ENCODE measurements around the gene ARAP3. TPM values are rescaled to one million over a fixed set of nuclear protein-coding genes. Genes with fewer than 3 reads are reported as not detected.
A peak's percentile ranks its signal among the peaks of the same experiment; 100 is the strongest.

The ARAP3 gene
- total RNA-seq, 1 donor from 2014 or later: 5.2 TPM

DNA sequence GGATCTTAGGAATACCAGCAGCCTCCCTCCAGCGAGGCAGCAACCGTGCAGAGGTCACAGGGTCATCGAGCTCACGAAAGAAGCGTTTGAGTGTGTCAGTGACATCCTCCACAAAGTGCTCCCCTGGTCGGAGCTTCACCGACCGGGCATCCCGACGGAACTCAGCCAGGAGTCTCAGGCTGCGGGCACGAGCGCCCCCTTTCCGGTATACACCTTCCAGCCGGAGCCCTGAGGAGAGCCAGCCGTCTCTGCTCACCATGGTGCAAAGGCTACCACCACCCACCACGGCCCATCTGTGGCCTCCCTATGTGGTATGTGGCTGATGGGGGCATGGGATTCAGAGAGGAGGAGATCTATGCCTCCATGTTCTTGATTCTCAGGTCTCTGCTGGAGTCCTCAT lies 20.0 kb downstream of the ARAP3 start:
- Histone ChIP-seq H3K9me3 (ENCODE audit: control insufficient read depth in 3 of 3, low read length in 3 of 3) (no peaks in the 10 kb centered on the region), H3K36me3 (ENCODE audit: control insufficient read depth in 3 of 3, insufficient read depth in 3 of 3, low read length in 3 of 3) (peaks cover 0 to 4% (median 2%) of the 10 kb centered on the region in 3 donors), H3K27me3 (ENCODE audit: control insufficient read depth in 3 of 3, insufficient read depth in 3 of 3, low read length in 3 of 3) (no peaks in the 10 kb centered on the region), H3K4me3 (ENCODE audit: low read length in 3 of 3) (no peak overlapping the region), H3K9ac (ENCODE audit: low read depth in 1 of 3, low read length in 3 of 3) (no peak overlapping the region), H3K4me1 (ENCODE audit: control insufficient read depth in 3 of 3, insufficient read depth in 3 of 3, low read length in 3 of 3) (no peaks in the 10 kb centered on the region), H3K27ac (ENCODE audit: low read depth, low read length) (no peak overlapping the region)

GRCh38 chr5:141657937-141658545 lies 24.0 kb downstream of the ARAP3 start:
- no peaks in the 10 kb centered on the region for H3K4me1 ChIP-seq (ENCODE audit: control insufficient read depth in 3 of 3, insufficient read depth in 3 of 3, low read length in 3 of 3)
- no peak overlapping the region for H3K4me3 ChIP-seq (ENCODE audit: low read length in 3 of 3)
- no peak overlapping the region for H3K27ac ChIP-seq (ENCODE audit: low read depth, low read length)
- no peaks in the 10 kb centered on the region for H3K9me3 ChIP-seq (ENCODE audit: control insufficient read depth in 3 of 3, low read length in 3 of 3)
- H3K27me3 ChIP-seq (ENCODE audit: control insufficient read depth in 3 of 3, insufficient read depth in 3 of 3, low read length in 3 of 3): no peaks in the 10 kb centered on the region
- peaks cover 0 to 10% (median 6%) of the 10 kb centered on the region in 3 donors for H3K36me3 ChIP-seq (ENCODE audit: control insufficient read depth in 3 of 3, insufficient read depth in 3 of 3, low read length in 3 of 3)
- H3K9ac ChIP-seq (ENCODE audit: low read depth in 1 of 3, low read length in 3 of 3): no peak overlapping the region

DNA sequence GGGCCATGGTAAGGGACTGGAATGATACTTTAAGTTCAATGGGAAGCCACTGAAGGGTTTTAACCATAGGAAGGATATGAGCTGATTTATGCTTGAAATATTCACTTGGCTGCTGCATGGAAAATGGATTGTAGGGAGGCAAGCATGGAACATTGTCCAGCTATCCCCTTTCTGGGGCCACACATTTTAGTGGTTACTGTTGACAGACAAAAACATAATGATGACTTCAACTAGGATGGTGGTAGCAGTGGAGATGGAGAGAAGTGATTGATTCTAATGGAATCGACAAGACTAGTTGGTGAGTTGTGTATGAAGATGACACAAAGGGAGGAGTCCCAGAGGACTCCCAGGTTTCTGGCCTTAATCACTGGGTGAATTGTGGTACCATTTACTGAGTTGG lies 24.6 kb downstream of the ARAP3 start:
- peaks cover 0 to 10% (median 6%) of the 10 kb centered on the region in 3 donors for H3K36me3 ChIP-seq (ENCODE audit: control insufficient read depth in 3 of 3, insufficient read depth in 3 of 3, low read length in 3 of 3)

GRCh38 chr5:141656396-141656795 lies 25.6 kb downstream of the ARAP3 start:
- Histone ChIP-seq H3K36me3 (ENCODE audit: control insufficient read depth in 3 of 3, insufficient read depth in 3 of 3, low read length in 3 of 3) (peaks cover 0 to 10% (median 6%) of the 10 kb centered on the region in 3 donors), H3K27ac (ENCODE audit: low read depth, low read length) (no peak overlapping the region), H3K4me1 (ENCODE audit: control insufficient read depth in 3 of 3, insufficient read depth in 3 of 3, low read length in 3 of 3) (peaks cover 0 to 4% (median 3%) of the 10 kb centered on the region in 3 donors), H3K9ac (ENCODE audit: low read depth in 1 of 3, low read length in 3 of 3) (no peak overlapping the region), H3K4me3 (ENCODE audit: low read length in 3 of 3) (no peak overlapping the region), H3K9me3 (ENCODE audit: control insufficient read depth in 3 of 3, low read length in 3 of 3) (no peaks in the 10 kb centered on the region), H3K27me3 (ENCODE audit: control insufficient read depth in 3 of 3, insufficient read depth in 3 of 3, low read length in 3 of 3) (no peaks in the 10 kb centered on the region)

More for the DNA sequence above, 24.6 kb downstream of the ARAP3 start:
- H3K4me3 ChIP-seq (ENCODE audit: low read length in 3 of 3): no peak overlapping the region
- H3K4me1 ChIP-seq (ENCODE audit: control insufficient read depth in 3 of 3, insufficient read depth in 3 of 3, low read length in 3 of 3): no peaks in the 10 kb centered on the region
- H3K27me3 ChIP-seq (ENCODE audit: control insufficient read depth in 3 of 3, insufficient read depth in 3 of 3, low read length in 3 of 3): no peaks in the 10 kb centered on the region
- H3K9ac ChIP-seq (ENCODE audit: low read depth in 1 of 3, low read length in 3 of 3): no peak overlapping the region
- no peak overlapping the region for H3K27ac ChIP-seq (ENCODE audit: low read depth, low read length)
- no peaks in the 10 kb centered on the region for H3K9me3 ChIP-seq (ENCODE audit: control insufficient read depth in 3 of 3, low read length in 3 of 3)

DNA sequence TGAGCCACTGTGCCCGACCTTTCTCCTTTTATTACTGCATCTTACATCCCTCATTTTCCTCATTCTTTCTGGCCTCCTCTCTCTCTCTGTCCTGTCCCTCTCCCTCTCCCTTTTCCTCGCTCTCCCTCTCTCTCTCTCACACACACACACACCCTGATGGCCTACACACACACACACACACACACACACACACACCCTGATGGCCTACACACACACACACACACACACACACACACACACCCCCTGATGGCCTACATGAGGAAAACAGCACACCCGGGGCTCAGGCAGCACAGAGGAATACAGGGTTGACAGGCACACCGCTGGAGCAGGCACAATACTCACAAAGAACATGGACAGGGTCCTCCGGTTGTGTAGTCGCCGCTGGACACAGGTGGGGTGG lies 27.0 kb downstream of the ARAP3 start:
- Histone ChIP-seq H3K9me3 (ENCODE audit: control insufficient read depth in 3 of 3, low read length in 3 of 3) (no peaks in the 10 kb centered on the region), H3K27ac (ENCODE audit: low read depth, low read length) (no peak overlapping the region), H3K4me3 (ENCODE audit: low read length in 3 of 3) (no peak overlapping the region), H3K4me1 (ENCODE audit: control insufficient read depth in 3 of 3, insufficient read depth in 3 of 3, low read length in 3 of 3) (peaks cover 0 to 11% (median 6%) of the 10 kb centered on the region in 3 donors), H3K9ac (ENCODE audit: low read depth in 1 of 3, low read length in 3 of 3) (no peak overlapping the region), H3K27me3 (ENCODE audit: control insufficient read depth in 3 of 3, insufficient read depth in 3 of 3, low read length in 3 of 3) (peaks cover 0 to 5% (median 3%) of the 10 kb centered on the region in 3 donors), H3K36me3 (ENCODE audit: control insufficient read depth in 3 of 3, insufficient read depth in 3 of 3, low read length in 3 of 3) (peaks cover 0 to 10% (median 5%) of the 10 kb centered on the region in 3 donors)

- Histone ChIP-seq H3K4me1 (ENCODE audit: control insufficient read depth in 3 of 3, insufficient read depth in 3 of 3, low read length in 3 of 3) (peaks cover 0 to 11% (median 6%) of the 10 kb centered on the region in 3 donors), H3K27me3 (ENCODE audit: control insufficient read depth in 3 of 3, insufficient read depth in 3 of 3, low read length in 3 of 3) (peaks cover 0 to 6% (median 4%) of the 10 kb centered on the region in 3 donors), H3K4me3 (ENCODE audit: low read length in 3 of 3) (no peak overlapping the region), H3K9me3 (ENCODE audit: control insufficient read depth in 3 of 3, low read length in 3 of 3) (no peaks in the 10 kb centered on the region), H3K9ac (ENCODE audit: low read depth in 1 of 3, low read length in 3 of 3) (no peak overlapping the region), H3K36me3 (ENCODE audit: control insufficient read depth in 3 of 3, insufficient read depth in 3 of 3, low read length in 3 of 3) (peaks cover 0 to 10% (median 3%) of the 10 kb centered on the region in 3 donors), H3K27ac (ENCODE audit: low read depth, low read length) (no peak overlapping the region)
Observed at GRCh38 chr5:141654298-141654697, 27.7 kb downstream of the ARAP3 start.

DNA sequence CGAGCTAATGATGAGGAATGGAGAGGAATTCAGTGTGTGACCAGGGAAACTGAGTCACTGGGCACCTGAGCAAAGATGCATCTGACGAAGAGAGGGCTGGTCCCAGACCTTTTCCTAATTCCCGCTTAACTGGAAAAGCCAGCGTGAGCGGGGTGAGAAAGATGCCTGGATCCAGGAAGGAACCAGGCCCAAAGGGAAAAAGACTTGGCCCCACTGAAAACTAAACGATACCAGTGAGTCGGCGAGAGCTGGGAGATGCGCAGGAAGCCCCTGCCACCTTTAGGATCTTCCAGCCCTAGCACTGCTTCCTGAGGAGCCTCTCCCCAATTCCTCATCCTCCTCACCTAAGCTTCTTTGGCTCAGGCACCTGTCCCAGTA lies 30.3 kb downstream of the ARAP3 start:
- peak overlapping the region; percentile 56 to 67 (median 60) for H3K4me3 ChIP-seq (ENCODE audit: low read length in 3 of 3)
- peaks cover 0 to 6% (median 4%) of the 10 kb centered on the region in 3 donors for H3K27me3 ChIP-seq (ENCODE audit: control insufficient read depth in 3 of 3, insufficient read depth in 3 of 3, low read length in 3 of 3)
- H3K9ac ChIP-seq (ENCODE audit: low read depth in 1 of 3, low read length in 3 of 3): peak overlapping the region in 2 of 3 donors; percentile 15 to 16
- H3K4me1 ChIP-seq (ENCODE audit: control insufficient read depth in 3 of 3, insufficient read depth in 3 of 3, low read length in 3 of 3): peaks cover 0 to 11% (median 6%) of the 10 kb centered on the region in 3 donors
- peaks cover 0 to 8% (median 3%) of the 10 kb centered on the region in 3 donors for H3K36me3 ChIP-seq (ENCODE audit: control insufficient read depth in 3 of 3, insufficient read depth in 3 of 3, low read length in 3 of 3)
- H3K27ac ChIP-seq (ENCODE audit: low read depth, low read length): no peak overlapping the region
- no peaks in the 10 kb centered on the region for H3K9me3 ChIP-seq (ENCODE audit: control insufficient read depth in 3 of 3, low read length in 3 of 3)

- H3K27me3 ChIP-seq (ENCODE audit: control insufficient read depth in 3 of 3, insufficient read depth in 3 of 3, low read length in 3 of 3): peaks cover 0 to 6% (median 4%) of the 10 kb centered on the region in 3 donors
- H3K9me3 ChIP-seq (ENCODE audit: control insufficient read depth in 3 of 3, low read length in 3 of 3): no peaks in the 10 kb centered on the region
- H3K9ac ChIP-seq (ENCODE audit: low read depth in 1 of 3, low read length in 3 of 3): peak within 1 kb of the TSS; percentile 15 to 45 (median 32)
- H3K4me3 ChIP-seq (ENCODE audit: low read length in 3 of 3): peak within 1 kb of the TSS; percentile 67 to 68 (median 67)
- peaks cover 0 to 14% (median 3%) of the 10 kb centered on the region in 3 donors for H3K36me3 ChIP-seq (ENCODE audit: control insufficient read depth in 3 of 3, insufficient read depth in 3 of 3, low read length in 3 of 3)
- peaks cover 0 to 11% (median 6%) of the 10 kb centered on the region in 3 donors for H3K4me1 ChIP-seq (ENCODE audit: control insufficient read depth in 3 of 3, insufficient read depth in 3 of 3, low read length in 3 of 3)
- no peak within 1 kb of the TSS for H3K27ac ChIP-seq (ENCODE audit: low read depth, low read length)
Observed at GRCh38 chr5:141650851-141651727, 30.9 kb downstream of the ARAP3 start, which contains the start of gene FCHSD1. TSS of gene FCHSD1 (minus strand) at chr5:141651418. CDS start at chr5:141651368, 50 bp downstream.

- Histone ChIP-seq H3K4me1 (ENCODE audit: control insufficient read depth in 3 of 3, insufficient read depth in 3 of 3, low read length in 3 of 3) (peaks cover 0 to 11% (median 6%) of the 10 kb centered on the region in 3 donors), H3K36me3 (ENCODE audit: control insufficient read depth in 3 of 3, insufficient read depth in 3 of 3, low read length in 3 of 3) (peaks cover 0 to 9% (median 0%) of the 10 kb centered on the region in 3 donors), H3K27ac (ENCODE audit: low read depth, low read length) (no peak overlapping the region), H3K27me3 (ENCODE audit: control insufficient read depth in 3 of 3, insufficient read depth in 3 of 3, low read length in 3 of 3) (peaks cover 0 to 6% (median 4%) of the 10 kb centered on the region in 3 donors), H3K4me3 (ENCODE audit: low read length in 3 of 3) (no peak overlapping the region), H3K9me3 (ENCODE audit: control insufficient read depth in 3 of 3, low read length in 3 of 3) (no peaks in the 10 kb centered on the region), H3K9ac (ENCODE audit: low read depth in 1 of 3, low read length in 3 of 3) (no peak overlapping the region)
Observed at GRCh38 chr5:141649972-141650371, 32.1 kb downstream of the ARAP3 start.

All from skeletal muscle tissue (tissue), 4 donors.